ENCODE measurements around the gene TAF11. TPM values are rescaled to one million over a fixed set of nuclear protein-coding genes. Genes with fewer than 3 reads are reported as not detected.
A peak's percentile ranks its signal among the peaks of the same experiment; 100 is the strongest.
"Not testable (repeated sequence)": the region's sequence is repeated elsewhere in the genome, so short reads cannot be mapped to it uniquely, and the experiment has no call there.

TAF11 gene
- total RNA-seq, 2 donors from 2014 or later, result 44.7 to 50.4 TPM

DNA sequence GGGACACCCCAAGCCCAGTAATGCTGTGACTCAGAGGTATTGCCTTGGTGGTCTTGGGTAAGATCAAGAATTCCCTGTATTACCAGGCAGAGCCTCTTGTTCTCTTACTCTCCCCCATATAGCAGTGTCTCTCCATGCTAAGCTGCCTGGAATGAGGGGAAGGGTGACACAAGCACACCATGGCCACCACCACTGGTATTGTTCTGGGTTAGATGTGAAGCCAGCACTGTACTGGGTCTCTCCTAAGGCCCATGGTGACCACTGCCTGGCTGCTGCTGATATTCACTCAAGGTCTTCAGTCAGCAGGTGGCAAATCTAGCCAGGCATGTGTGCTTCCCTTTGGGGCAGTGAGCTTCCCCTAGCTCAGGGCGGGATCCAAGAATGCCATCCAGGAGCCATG lies 36.5 kb downstream of the TAF11 start:
- no peaks in the 10 kb centered on the region for H3K9me3 ChIP-seq (ENCODE audit: control insufficient read depth, low read length)
- Mint-ChIP-seq H3K27ac (no peak overlapping the region), H3K36me3 (ENCODE audit: low read depth) (peaks cover 35% of the 10 kb centered on the region), H3K9me3 (no peaks in the 10 kb centered on the region), H3K4me3 (no peak overlapping the region), H3K4me1 (no peaks in the 10 kb centered on the region), H3K27me3 (ENCODE audit: insufficient read depth) (no peaks in the 10 kb centered on the region)
- H3K4me3 ChIP-seq (ENCODE audit: low read length), result no peak overlapping the region
- WGBS, 2 experiments (ENCODE audit: insufficient coverage in 1 of 2, insufficient read length in 1 of 2), result 100% methylated on average over 1 of the region's 1 CpG
- H3K4me1 ChIP-seq (ENCODE audit: control insufficient read depth, insufficient read depth, low read length), result no peaks in the 10 kb centered on the region
- no peak for DNase-seq
- TF ChIP-seq, protein P1, sequence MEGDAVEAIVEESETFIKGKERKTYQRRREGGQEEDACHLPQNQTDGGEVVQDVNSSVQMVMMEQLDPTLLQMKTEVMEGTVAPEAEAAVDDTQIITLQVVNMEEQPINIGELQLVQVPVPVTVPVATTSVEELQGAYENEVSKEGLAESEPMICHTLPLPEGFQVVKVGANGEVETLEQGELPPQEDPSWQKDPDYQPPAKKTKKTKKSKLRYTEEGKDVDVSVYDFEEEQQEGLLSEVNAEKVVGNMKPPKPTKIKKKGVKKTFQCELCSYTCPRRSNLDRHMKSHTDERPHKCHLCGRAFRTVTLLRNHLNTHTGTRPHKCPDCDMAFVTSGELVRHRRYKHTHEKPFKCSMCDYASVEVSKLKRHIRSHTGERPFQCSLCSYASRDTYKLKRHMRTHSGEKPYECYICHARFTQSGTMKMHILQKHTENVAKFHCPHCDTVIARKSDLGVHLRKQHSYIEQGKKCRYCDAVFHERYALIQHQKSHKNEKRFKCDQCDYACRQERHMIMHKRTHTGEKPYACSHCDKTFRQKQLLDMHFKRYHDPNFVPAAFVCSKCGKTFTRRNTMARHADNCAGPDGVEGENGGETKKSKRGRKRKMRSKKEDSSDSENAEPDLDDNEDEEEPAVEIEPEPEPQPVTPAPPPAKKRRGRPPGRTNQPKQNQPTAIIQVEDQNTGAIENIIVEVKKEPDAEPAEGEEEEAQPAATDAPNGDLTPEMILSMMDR (conservative IDR thresholded peaks at IDR 0.05), result no peak
- H3K9ac ChIP-seq (ENCODE audit: extremely low read depth, low read length, poor library complexity, severe bottlenecking), result no peak overlapping the region
- no peak overlapping the region for H3K27ac ChIP-seq (ENCODE audit: low read depth, low read length)
- H3K36me3 ChIP-seq (ENCODE audit: control insufficient read depth, insufficient read depth, low read length), result peaks cover 8% of the 10 kb centered on the region
- no peaks in the 10 kb centered on the region for H3K27me3 ChIP-seq (ENCODE audit: control insufficient read depth, insufficient read depth, low read length, poor library complexity, severe bottlenecking)

DNA sequence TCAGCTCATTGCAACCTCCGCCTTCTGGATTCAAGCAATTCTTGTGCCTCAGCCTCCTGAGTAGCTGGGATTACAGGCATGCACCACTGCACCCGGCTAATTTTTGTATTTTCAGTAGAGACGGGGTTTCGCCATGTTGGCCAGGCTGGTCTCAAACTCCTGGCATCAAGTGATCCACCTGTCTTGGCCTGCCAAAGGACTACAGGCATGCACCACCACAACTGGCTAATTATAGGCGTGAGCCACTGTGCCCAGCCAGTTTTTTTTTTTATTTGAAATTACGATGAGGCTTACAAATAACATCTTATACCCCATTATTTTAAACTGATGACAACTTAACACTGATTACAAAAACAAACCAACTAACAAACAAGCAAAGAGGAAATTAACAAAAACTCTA lies 38.8 kb downstream of the TAF11 start:
- not testable (repeated sequence) for H3K27ac ChIP-seq (ENCODE audit: low read depth, low read length); H3K9me3 ChIP-seq (ENCODE audit: control insufficient read depth, low read length); H3K27me3 Mint-ChIP-seq (ENCODE audit: insufficient read depth); H3K4me1 Mint-ChIP-seq; H3K4me1 ChIP-seq (ENCODE audit: control insufficient read depth, insufficient read depth, low read length); H3K36me3 ChIP-seq (ENCODE audit: control insufficient read depth, insufficient read depth, low read length); H3K4me3 Mint-ChIP-seq; H3K27me3 ChIP-seq (ENCODE audit: control insufficient read depth, insufficient read depth, low read length, poor library complexity, severe bottlenecking); H3K4me3 ChIP-seq (ENCODE audit: low read length); H3K9ac ChIP-seq (ENCODE audit: extremely low read depth, low read length, poor library complexity, severe bottlenecking); DNase-seq; H3K9me3 Mint-ChIP-seq; H3K27ac Mint-ChIP-seq
- 87 to 88% methylated on average over 5 to 6 of the region's 6 CpGs for WGBS, 2 experiments (ENCODE audit: insufficient coverage in 1 of 2, insufficient read length in 1 of 2)
- peaks cover 39% of the 10 kb centered on the region for H3K36me3 Mint-ChIP-seq (ENCODE audit: low read depth)

DNA sequence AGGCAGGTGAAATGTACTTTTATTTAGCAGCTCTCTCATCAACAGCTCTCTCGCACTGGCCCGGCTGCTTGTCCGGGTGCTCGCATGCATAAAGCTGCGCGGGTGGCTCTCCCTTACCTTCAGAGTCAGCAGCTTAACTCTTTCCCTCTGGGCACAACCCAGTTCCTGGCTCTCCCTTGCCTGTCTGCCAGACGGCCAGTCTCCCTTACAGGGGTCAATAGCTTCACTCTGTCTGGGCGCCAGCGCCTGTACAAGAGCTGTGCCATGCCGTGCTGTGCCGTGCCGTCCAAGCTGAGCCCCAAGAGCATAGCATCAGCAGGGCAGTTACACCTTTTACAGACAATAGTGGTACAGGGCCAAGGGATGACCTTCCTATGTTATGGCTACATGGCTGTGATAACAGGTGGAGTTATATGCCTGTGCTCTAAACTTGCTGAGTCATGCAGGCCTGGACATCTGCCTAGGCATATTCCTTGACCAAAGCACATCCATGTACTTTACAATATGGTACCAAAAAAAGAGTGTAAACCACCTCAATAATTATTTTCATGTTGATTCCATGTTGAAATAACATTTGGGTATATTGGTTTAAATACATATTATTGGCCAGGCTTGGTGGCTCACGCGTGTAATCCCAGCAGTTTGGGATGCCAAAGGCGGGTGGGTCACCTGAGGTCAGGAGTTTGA lies 48.0 kb downstream of the TAF11 start:
- Mint-ChIP-seq H3K4me3 (no peak overlapping the region), H3K27ac (peak overlapping the region; percentile 80), H3K27me3 (ENCODE audit: insufficient read depth) (no peaks in the 10 kb centered on the region), H3K4me1 (no peaks in the 10 kb centered on the region), H3K9me3 (no peaks in the 10 kb centered on the region), H3K36me3 (ENCODE audit: low read depth) (peaks cover 56% of the 10 kb centered on the region)
- H3K36me3 ChIP-seq (ENCODE audit: control insufficient read depth, insufficient read depth, low read length), result peaks cover 33% of the 10 kb centered on the region
- H3K4me1 ChIP-seq (ENCODE audit: control insufficient read depth, insufficient read depth, low read length), result no peaks in the 10 kb centered on the region
- H3K4me3 ChIP-seq (ENCODE audit: low read length), result no peak overlapping the region
- WGBS, 2 experiments (ENCODE audit: insufficient coverage in 1 of 2, insufficient read length in 1 of 2), result 92 to 97% methylated on average over 12 to 15 of the region's 15 CpGs
- H3K9me3 ChIP-seq (ENCODE audit: control insufficient read depth, low read length), result no peaks in the 10 kb centered on the region
- DNase-seq, result no peak
- no peak overlapping the region for H3K9ac ChIP-seq (ENCODE audit: extremely low read depth, low read length, poor library complexity, severe bottlenecking)
- H3K27ac ChIP-seq (ENCODE audit: low read depth, low read length), result no peak overlapping the region
- H3K27me3 ChIP-seq (ENCODE audit: control insufficient read depth, insufficient read depth, low read length, poor library complexity, severe bottlenecking), result no peaks in the 10 kb centered on the region
- TF ChIP-seq, protein P1 (conservative IDR thresholded peaks at IDR 0.05), result no peak

GRCh38 chr6:34837528-34837927 lies 50.3 kb downstream of the TAF11 start:
- H3K4me3 Mint-ChIP-seq, result no peak overlapping the region
- Histone ChIP-seq H3K36me3 (ENCODE audit: control insufficient read depth, insufficient read depth, low read length) (peaks cover 37% of the 10 kb centered on the region), H3K4me3 (ENCODE audit: low read length) (no peak overlapping the region), H3K27me3 (ENCODE audit: control insufficient read depth, insufficient read depth, low read length, poor library complexity, severe bottlenecking) (no peaks in the 10 kb centered on the region), H3K27ac (ENCODE audit: low read depth, low read length) (no peak overlapping the region), H3K9me3 (ENCODE audit: control insufficient read depth, low read length) (no peaks in the 10 kb centered on the region), H3K9ac (ENCODE audit: extremely low read depth, low read length, poor library complexity, severe bottlenecking) (no peak overlapping the region), H3K4me1 (ENCODE audit: control insufficient read depth, insufficient read depth, low read length) (no peaks in the 10 kb centered on the region)
- no peaks in the 10 kb centered on the region for H3K27me3 Mint-ChIP-seq (ENCODE audit: insufficient read depth)
- no peaks in the 10 kb centered on the region for H3K9me3 Mint-ChIP-seq
- H3K4me1 Mint-ChIP-seq, result no peaks in the 10 kb centered on the region
- TF ChIP-seq, protein P1 (conservative IDR thresholded peaks at IDR 0.05), result no peak
- peaks cover 53% of the 10 kb centered on the region for H3K36me3 Mint-ChIP-seq (ENCODE audit: low read depth)
- DNase-seq, result no peak
- no peak overlapping the region for H3K27ac Mint-ChIP-seq
